T follicular helper cell (primary cell): ENCODE measurements around the gene POU4F1.
"Not testable (repeated sequence)": the region's sequence is repeated elsewhere in the genome, so short reads cannot be mapped to it uniquely, and the experiment has no call there.

Experiments used
- DNase-seq: peaks from one replicate; pipeline ENCODE4 v3.0.0-alpha.2; 2020; ENCODE audit warnings: low read depth
- total RNA-seq, 2 experiments: gene quantifications; one replicate each; lab custom pipeline; 2026; lab: John Stamatoyannopoulos, UW

Gene POU4F1
- 0.18 to 0.22 reads per million in 2 experiments for total RNA-seq

DNA sequence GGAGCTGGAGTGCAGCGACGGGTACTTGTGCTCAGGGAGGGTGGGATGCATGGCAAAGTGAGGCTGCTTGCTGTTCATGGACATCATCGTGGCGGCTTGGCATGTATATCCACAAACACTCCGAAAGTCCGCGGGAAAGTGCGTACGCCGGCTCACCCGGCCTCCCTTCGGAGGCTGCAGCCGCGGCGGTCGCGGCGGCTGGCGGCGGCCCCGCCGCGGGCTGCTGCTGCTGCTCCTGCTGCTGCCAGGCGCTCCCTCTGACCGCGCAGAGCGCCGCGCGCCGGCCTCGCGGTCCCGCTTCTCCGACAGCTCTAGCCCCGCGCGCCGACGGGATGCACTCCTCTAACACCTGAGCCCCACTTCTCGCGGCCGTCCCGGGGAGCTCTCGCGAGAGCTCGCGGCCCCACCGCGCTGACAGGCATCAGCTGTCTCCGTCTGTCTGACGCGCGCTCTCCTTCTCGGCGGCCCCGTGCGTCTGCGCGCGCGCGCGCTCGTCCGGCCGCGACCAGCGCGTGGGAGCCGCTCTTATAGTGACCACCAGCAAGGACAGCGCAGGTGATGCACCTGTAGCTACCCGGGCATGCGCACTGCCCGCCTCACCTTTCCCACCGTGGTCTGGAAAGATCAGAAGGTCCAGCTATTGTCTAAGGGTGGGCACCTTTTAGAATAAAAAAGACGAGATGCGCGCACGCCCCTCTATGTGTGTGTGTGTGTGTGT, at the start of gene POU4F1:
Gene POU4F1 (minus strand): TSS at position 313 of the 718 bp plus-strand sequence. CDS start 226 bp downstream, at position 87.
- peak; percentile 40 for DNase-seq

- no peak for DNase-seq
Measured at GRCh38 chr13:78652651-78653050, 49.3 kb upstream of the POU4F1 start.

- DNase-seq, result no peak
Measured at GRCh38 chr13:78650717-78651083, 47.3 kb upstream of the POU4F1 start.

DNA sequence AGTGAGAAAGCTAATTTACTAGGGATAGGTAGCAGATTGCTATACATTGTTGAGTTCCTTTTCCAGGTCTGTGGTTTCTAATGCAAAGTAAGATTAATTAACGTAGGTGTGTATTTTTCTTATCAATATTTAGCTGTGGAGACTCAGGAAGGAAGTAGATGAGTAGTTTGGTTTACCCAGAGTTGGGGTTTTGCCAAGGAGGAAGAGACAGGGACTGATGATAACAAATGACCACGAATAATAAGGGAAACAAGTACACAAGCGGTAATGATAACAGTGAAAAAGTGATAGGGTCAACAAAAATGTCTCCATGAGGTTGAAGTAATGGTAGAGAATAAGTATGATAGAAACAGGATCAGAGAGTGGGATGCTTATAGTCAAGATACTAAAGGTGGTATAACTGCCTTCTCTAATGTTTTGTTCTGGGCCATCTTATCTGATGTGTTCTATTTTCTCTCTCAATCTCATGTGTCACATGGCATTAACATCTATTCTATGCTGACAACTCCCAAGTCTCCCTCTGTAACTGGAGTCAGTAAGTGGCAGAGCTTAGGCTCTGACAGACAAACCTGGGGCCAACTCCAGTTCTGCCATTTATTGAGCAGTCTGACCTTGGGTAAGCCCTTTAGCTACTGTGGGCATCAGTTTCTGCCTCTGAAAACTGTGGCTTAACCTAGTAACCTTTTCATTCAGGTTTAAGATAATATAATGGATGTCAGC, 46.8 kb upstream of the POU4F1 start:
- DNase-seq, result no peak

- DNase-seq, result not testable (repeated sequence)
Measured at GRCh38 chr13:78647109-78647678, 43.8 kb upstream of the POU4F1 start.

DNA sequence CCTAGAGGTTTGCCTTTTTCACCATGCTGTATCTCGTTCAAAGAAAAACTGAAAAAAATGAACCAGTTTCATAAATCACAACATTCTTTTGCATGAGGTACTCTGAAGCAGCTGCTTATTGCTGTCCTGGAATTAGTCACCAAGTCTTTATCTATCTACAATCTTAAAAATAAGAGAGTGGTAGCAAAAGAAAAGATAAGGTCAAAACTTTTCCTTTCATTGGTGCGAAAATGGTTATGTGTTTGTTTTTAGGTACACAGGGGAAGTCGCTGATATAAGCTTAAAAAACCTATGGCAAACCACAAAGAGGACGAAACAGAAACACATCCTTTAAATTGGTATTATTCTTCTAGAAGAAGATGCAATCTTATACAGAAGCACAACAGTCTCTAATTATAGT, 34.9 kb upstream of the POU4F1 start:
- DNase-seq, result no peak

GRCh38 chr13:78636495-78636894, 33.1 kb upstream of the POU4F1 start:
- no peak for DNase-seq

DNA sequence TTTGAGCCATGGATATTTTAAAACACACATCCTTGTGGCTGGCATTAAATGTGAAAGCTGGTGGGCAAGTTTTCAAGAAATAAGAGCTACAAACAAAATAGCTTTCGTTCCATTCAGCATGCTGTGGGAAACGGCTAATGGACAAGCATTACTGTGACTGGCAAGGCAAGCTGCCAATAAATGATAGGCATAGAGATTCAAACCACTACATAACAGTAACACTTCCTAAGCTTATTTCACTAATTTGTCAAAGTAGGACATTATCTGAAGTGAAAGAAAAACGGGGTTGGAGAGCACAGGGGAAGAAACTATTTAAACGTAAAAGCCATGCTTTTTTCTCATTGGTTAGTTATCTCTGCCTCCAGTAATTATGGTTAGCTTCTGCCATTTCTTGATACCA, 29.6 kb upstream of the POU4F1 start:
- no peak for DNase-seq

DNA sequence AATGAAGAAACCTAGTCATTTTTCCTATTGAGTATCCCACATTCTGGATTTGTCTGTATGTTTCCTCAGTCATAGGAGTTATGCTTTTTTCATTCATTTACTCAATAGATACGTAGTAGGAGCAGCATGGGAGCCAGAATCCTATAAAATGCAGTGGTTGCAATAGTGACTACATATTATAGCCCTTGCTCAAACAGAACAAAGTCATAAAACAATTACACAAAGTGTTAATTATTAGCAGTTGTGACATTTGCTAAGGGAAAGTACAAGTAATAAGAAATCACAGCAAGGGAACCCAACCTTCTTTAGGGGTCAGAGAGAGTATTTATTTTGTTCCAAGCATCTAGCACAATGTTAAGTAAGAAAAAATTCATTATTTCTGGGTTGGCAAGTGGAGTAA, 27.7 kb upstream of the POU4F1 start:
- DNase-seq, result no peak

DNA sequence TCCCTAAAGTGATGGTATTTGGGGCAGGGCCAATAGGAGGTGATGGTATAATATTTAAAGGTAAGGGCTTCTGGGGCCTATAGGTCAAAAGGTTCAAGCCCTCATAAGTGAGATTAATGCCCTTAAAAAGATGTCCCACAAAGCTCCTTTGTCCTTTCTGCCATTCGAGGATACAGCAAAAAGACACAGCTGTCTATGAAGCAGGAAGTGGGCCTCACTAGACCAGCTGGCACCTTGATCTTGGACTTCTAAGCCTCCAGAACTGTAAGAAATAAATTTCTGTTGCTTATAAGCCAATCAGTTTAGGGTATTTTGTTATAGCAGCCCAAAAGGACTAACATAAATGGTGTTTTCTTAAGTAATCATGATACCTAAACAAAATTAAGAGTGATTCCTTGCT, 27.2 kb upstream of the POU4F1 start:
- DNase-seq, result no peak

GRCh38 chr13:78625384-78625783, 22.0 kb upstream of the POU4F1 start:
- DNase-seq, result no peak

DNA sequence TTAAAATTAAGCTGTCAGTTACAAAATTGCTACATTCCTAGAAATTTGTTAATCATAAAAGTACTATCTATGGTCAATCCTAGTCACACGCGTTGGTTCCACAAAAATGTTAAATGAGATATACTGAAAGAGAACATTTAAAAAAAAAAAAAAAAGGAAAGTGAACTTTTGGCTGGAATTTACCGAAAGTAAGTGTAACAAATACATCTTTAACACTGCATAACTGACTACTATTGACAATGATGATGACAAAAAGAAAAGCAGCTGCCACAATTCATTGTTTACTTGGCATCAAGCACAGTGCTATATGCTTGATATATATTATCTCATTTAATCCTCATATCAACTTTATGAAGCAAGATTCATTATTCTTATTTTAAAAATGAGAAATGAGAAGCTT, 19.8 kb upstream of the POU4F1 start:
- no peak for DNase-seq

DNA sequence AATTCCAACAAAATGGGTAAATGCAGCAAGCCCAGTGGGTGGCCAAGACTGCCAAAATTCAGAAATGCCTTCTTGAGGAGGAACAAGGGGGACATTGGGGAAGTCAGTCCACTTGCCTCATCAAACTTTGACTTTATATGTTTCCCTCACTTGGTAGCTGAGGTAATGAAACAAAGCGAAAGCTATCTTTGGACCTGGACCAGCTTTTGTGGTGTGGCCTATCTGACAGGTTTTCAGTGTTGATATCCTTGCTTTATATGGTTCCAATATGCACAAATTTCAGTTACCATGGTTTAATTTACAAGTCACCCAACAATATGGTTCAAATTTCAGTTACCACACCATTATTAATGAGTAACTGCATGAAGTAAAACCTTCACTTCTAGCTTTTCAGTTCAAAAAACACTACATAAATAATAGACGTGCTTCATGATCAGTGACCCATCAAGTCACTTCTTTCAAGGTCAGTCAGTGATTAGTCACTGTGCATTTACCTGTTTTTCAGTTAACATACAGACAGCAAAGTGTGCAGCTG, 17.7 kb upstream of the POU4F1 start:
- DNase-seq, result no peak

DNA sequence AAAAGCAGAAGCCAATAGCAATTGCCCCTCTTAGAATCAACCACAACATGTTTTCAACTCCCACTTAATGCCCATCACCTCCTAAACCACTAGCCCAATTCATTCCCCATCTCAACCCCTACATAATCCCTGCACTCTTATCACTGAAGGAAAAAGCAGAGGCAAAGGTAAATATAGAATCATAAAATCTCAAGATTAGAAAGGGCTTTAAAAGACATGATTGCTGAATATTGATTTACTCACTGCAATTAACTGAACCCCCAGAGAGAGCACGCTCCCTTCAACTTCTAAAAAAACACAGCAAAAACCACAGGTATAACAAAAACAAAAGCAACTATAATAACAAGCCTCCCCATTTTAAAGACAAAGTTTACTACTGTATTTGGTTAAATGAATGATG, 15.1 kb upstream of the POU4F1 start:
- DNase-seq, result no peak

GRCh38 chr13:78611040-78611439, 7.7 kb upstream of the POU4F1 start:
- DNase-seq, result no peak

GRCh38 chr13:78610381-78610883, 7.1 kb upstream of the POU4F1 start:
- DNase-seq, result no peak

- no peak for DNase-seq
Measured at GRCh38 chr13:78609464-78610205, 6.3 kb upstream of the POU4F1 start.

- DNase-seq, result no peak
Measured at GRCh38 chr13:78608688-78609463, 5.5 kb upstream of the POU4F1 start.

DNA sequence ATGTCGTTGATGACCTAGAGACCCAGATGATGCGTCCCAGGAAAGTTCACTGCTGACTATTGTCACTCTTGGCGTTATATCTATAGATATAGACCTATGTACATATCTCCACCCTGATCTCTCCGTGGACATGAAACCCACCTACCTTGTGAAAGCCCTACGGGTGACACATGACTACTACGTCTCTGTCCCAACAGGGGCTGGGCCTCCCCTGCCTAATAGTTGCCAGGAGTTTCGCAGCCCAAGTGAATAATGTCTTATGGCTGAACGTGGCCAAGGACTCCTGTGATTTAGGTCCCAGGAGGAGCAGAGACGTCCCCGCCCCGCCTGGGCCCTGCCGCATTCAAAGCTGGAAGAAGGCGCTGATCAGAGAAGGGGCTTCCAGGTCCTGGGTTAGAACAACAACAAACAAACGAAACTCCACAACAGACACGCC, 4.9 kb upstream of the POU4F1 start:
- no peak for DNase-seq

DNA sequence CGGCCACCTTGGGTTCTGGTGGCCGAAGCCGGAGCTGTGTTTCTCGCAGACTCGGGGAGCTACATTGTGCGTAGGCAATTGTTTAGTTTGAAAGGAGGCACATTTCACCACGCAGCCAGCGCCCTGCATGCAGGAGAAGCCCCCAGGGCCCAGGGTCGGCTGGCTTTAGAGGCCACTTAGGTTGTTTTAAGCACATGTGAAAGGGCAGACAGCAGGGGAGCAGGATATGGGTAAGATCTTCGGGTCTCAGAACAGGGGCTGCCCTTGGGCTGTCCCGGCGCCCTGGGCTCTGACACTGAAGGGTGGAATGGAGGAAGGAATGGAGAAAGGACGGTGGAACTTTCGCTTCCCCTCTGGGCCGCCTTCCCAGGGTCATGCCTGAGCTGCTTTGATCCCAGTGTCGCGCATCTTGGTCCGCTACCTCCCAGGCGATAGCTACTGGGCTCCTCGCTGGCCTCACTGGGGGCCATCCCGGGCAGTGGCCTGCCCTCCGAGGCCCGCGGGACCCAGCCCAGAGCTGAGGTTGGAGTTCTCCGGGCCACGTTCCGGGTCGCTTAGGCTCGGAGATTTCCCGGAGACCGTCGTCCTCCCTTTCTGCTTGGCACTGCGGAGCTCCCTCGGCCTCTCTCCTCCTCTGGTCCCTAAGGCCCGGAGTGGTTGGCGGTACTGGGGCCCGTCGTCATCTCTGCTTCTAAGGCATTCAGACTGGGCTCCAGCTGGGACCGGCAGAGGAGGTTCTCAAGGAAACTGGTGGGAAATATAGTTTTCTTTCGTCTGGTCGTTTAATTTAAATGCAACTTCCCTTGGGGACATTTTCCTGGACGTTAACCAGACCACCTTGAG, 4.3 kb upstream of the POU4F1 start:
- no peak for DNase-seq
